Endothelial cell (in vitro differentiated cells): ENCODE data around the gene SFXN1. TPM values are rescaled to one million over a fixed set of nuclear protein-coding genes. Genes with fewer than 3 reads are reported as not detected.

ENCODE experiments used
- DNase-seq: peaks from one replicate; pipeline ENCODE4 v3.0.0; 2021; ENCODE audit warnings: low spot score
- H3K27ac Mint-ChIP-seq: one replicate; pipeline ENCODE4 v1.8.0; 2021; ENCODE audit warnings: mixed read lengths, inconsistent platforms; ENCODE audit not compliant: unreplicated experiment
- H3K27me3 Mint-ChIP-seq: one replicate; pipeline ENCODE4 v1.8.0; 2021; ENCODE audit warnings: mild to moderate bottlenecking, moderate library complexity, mixed read lengths, inconsistent platforms; ENCODE audit not compliant: unreplicated experiment
- H3K36me3 Mint-ChIP-seq: one replicate; pipeline ENCODE4 v1.8.0; 2021; ENCODE audit warnings: mild to moderate bottlenecking, low read depth, mixed read lengths, inconsistent platforms; ENCODE audit not compliant: unreplicated experiment
- H3K4me1 Mint-ChIP-seq: one replicate; pipeline ENCODE4 v1.8.0; 2021; ENCODE audit warnings: mild to moderate bottlenecking, mixed read lengths, inconsistent platforms; ENCODE audit not compliant: unreplicated experiment
- H3K4me3 Mint-ChIP-seq: one replicate; pipeline ENCODE4 v1.8.0; 2021; ENCODE audit warnings: mild to moderate bottlenecking, mixed read lengths, inconsistent platforms; ENCODE audit not compliant: unreplicated experiment
- H3K9me3 Mint-ChIP-seq: one replicate; pipeline ENCODE4 v1.8.0; 2021; ENCODE audit warnings: mixed read lengths, inconsistent platforms; ENCODE audit not compliant: unreplicated experiment
- CTCF ChIP-seq: fragments of 200-600 bp; sonication (generic); IDR thresholded peaks from one replicate; pipeline ENCODE4 v1.5.0; 2021; ENCODE audit warnings: antibody characterized with exemption; ENCODE audit not compliant: unreplicated experiment
- total RNA-seq: library from RNA; stranded (reverse); fragmentation: NEBNext Ultra II Directional; extraction: Animal tissue kit (Norgen Biotek cat#: 25700); gene quantifications from one replicate; pipeline ENCODE4 v1.2.1, GENCODE V29; 2021; ENCODE audit not compliant: unreplicated experiment

The SFXN1 gene
- total RNA-seq, 1 donor from 2014 or later = 53.9 TPM

GRCh38 chr5:175560011-175560410 is 81.7 kb downstream of the SFXN1 start:
- H3K9me3 Mint-ChIP-seq = no peaks in the 10 kb centered on the region
- no peaks in the 10 kb centered on the region for H3K27me3 Mint-ChIP-seq
- DNase-seq = no peak
- peaks cover 3% of the 10 kb centered on the region for H3K4me1 Mint-ChIP-seq
- H3K27ac Mint-ChIP-seq = no peak overlapping the region
- TF ChIP-seq CTCF = no peak
- H3K36me3 Mint-ChIP-seq = no peaks in the 10 kb centered on the region
- H3K4me3 Mint-ChIP-seq = no peak overlapping the region

GRCh38 chr5:175561085-175561484 is 82.7 kb downstream of the SFXN1 start:
- TF ChIP-seq CTCF = no peak
- Mint-ChIP-seq H3K36me3 (no peaks in the 10 kb centered on the region), H3K9me3 (no peaks in the 10 kb centered on the region), H3K27me3 (no peaks in the 10 kb centered on the region), H3K4me3 (no peak overlapping the region), H3K27ac (no peak overlapping the region), H3K4me1 (peaks cover 3% of the 10 kb centered on the region)
- DNase-seq = no peak

- no peak for TF ChIP-seq CTCF
- Mint-ChIP-seq H3K36me3 (no peaks in the 10 kb centered on the region), H3K9me3 (no peaks in the 10 kb centered on the region), H3K4me1 (no peaks in the 10 kb centered on the region), H3K27ac (no peak overlapping the region), H3K4me3 (no peak overlapping the region), H3K27me3 (no peaks in the 10 kb centered on the region)
- no peak for DNase-seq
Measured at GRCh38 chr5:175564716-175565115, 86.4 kb downstream of the SFXN1 start.

GRCh38 chr5:175566697-175567096 is 88.3 kb downstream of the SFXN1 start:
- H3K27me3 Mint-ChIP-seq = peaks cover 3% of the 10 kb centered on the region
- no peak for TF ChIP-seq CTCF
- DNase-seq = no peak
- H3K36me3 Mint-ChIP-seq = no peaks in the 10 kb centered on the region
- no peaks in the 10 kb centered on the region for H3K4me1 Mint-ChIP-seq
- no peak overlapping the region for H3K27ac Mint-ChIP-seq
- no peaks in the 10 kb centered on the region for H3K9me3 Mint-ChIP-seq
- no peak overlapping the region for H3K4me3 Mint-ChIP-seq

GRCh38 chr5:175567954-175568353 is 89.6 kb downstream of the SFXN1 start:
- no peak overlapping the region for H3K27ac Mint-ChIP-seq
- DNase-seq = no peak
- H3K4me3 Mint-ChIP-seq = no peak overlapping the region
- no peaks in the 10 kb centered on the region for H3K9me3 Mint-ChIP-seq
- no peak for TF ChIP-seq CTCF
- peaks cover 3% of the 10 kb centered on the region for H3K27me3 Mint-ChIP-seq
- H3K4me1 Mint-ChIP-seq = no peaks in the 10 kb centered on the region
- H3K36me3 Mint-ChIP-seq = no peaks in the 10 kb centered on the region
